ENCODE results near the gene LRRIQ1. TPM values are rescaled to one million over a fixed set of nuclear protein-coding genes. Genes with fewer than 3 reads are reported as not detected.

Gene LRRIQ1
- total and polyA plus RNA-seq, 5 donors, result 0.07 to 0.48 (median 0.45) TPM

DNA sequence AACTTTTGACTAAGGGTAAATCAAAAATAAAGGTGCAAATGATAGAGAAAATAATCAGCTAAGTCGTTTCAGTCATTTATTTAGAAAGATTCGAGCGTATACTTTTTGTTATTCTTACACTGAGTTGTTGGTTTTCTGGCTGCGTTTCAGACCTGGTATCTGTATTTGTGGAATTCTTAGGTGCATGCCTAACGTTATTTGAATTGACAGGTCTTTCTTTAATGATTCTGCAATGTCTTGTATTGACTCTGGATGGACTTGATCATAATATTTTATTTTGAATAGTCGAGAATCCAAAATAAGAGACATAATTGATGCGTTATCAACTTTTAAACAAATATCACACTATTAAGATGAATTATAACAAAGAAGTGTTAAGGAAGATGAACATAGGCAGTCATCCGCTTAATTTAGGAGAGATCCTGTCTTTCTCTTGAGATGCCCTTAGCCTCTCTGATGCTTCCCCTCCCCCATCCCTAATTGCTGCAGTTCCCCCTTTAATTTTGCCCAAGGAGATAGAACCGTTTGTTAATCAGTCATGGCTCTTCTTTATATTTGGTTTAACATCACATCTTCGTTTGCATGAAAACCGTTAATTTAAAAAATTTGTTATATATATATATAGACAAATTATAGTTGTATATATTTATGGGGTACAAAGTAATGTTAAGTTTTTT is 245.6 kb downstream of the LRRIQ1 start:
- no peak for ATAC-seq
- H3K9me3 ChIP-seq (ENCODE audit: control insufficient read depth, low read length), result peaks cover 2% of the 10 kb centered on the region
- H3K4me3 ChIP-seq (ENCODE audit: low read length), result no peak overlapping the region
- 17% methylated on average over 11 of the region's 11 CpGs for WGBS
- intact Hi-C loops (cut with DNase I), result no loop called here
- no peak for DNase-seq
- no peaks in the 10 kb centered on the region for H3K4me1 ChIP-seq (ENCODE audit: control insufficient read depth, insufficient read depth, low read length)
- H3K27me3 ChIP-seq (ENCODE audit: control insufficient read depth, insufficient read depth), result peaks cover 8% of the 10 kb centered on the region
- no peak overlapping the region for H3K27ac ChIP-seq (ENCODE audit: low read length)

DNA sequence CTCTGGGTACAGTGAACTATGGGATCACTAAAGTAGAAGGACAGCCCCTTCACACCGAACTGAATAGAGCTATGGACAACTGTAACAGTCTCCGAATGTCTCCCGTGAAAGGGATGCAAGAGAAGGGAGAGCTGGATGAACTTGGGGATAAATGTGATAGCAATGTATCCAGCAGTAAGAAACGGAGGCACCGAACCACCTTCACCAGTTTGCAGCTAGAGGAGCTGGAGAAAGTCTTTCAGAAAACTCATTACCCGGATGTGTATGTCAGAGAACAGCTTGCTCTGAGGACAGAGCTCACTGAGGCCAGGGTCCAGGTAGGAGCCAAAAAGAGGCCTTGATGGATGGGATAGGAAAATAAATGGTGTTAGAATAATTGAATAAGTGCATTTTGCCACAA is 247.4 kb downstream of the LRRIQ1 start:
- intact Hi-C loops (cut with DNase I), result no loop called here
- ATAC-seq (no peak), DNase-seq (no peak)
- 54% methylated on average over 6 of the region's 6 CpGs for WGBS
- H3K4me1 ChIP-seq (ENCODE audit: control insufficient read depth, insufficient read depth, low read length), result no peaks in the 10 kb centered on the region
- no peaks in the 10 kb centered on the region for H3K9me3 ChIP-seq (ENCODE audit: control insufficient read depth, low read length)
- no peak overlapping the region for H3K27ac ChIP-seq (ENCODE audit: low read length)
- H3K4me3 ChIP-seq (ENCODE audit: low read length), result no peak overlapping the region
- peaks cover 8% of the 10 kb centered on the region for H3K27me3 ChIP-seq (ENCODE audit: control insufficient read depth, insufficient read depth)

Other genes starting within 250 kb of the LRRIQ1 start
- gene SLC6A15, start 123.6 kb upstream of the LRRIQ1 start, total RNA-seq, result not detected
- gene SLC6A15, start 123.6 kb upstream of the LRRIQ1 start, polyA plus RNA-seq, result 0.02 TPM
- gene TSPAN19, start 74 bp upstream of the LRRIQ1 start, total RNA-seq, result under 1 TPM in 1 of 4 donors, not detected in 3; 0.85 TPM
- gene TSPAN19, start 74 bp upstream of the LRRIQ1 start, polyA plus RNA-seq, result 0.07 TPM
- gene ALX1, start 243.9 kb downstream of the LRRIQ1 start, total RNA-seq, result not detected
- gene ALX1, start 243.9 kb downstream of the LRRIQ1 start, polyA plus RNA-seq, result not detected

Measured in right cardiac atrium (tissue), 5 donors.